PC-9 (cell line): ENCODE data around the gene URB2. TPM values are rescaled to one million over a fixed set of nuclear protein-coding genes. Genes with fewer than 3 reads are reported as not detected.

Source experiments
- BruUV-seq: library from RNA; stranded (reverse); fragments of 400-500 nt; replicated peaks from 2 replicates; lab custom pipeline; 2021; lab: Mats Ljungman, UMichigan
- CTCF ChIA-PET: fragments of 300-600 bp; sonication (Branson Sonifier 250); formaldehyde crosslinking; loops from one replicate; lab custom pipeline; 2022; ENCODE audit warnings: antibody characterized with exemption; lab: Charles Lee
- POLR2A ChIA-PET: fragments of 300-600 bp; sonication (Branson Sonifier 250); formaldehyde crosslinking; loops from one replicate; lab custom pipeline; 2022; ENCODE audit warnings: antibody characterized with exemption; ENCODE audit not compliant: unreplicated experiment; lab: Charles Lee
- DNase-seq, 2 experiments: peaks; one replicate each; pipeline versions ENCODE4 v3.0.0 to v3.0.0-alpha.2; 2015 to 2022; ENCODE audit warnings: mixed read lengths in 1 of 2
- H2AFZ ChIP-seq: fragments of 200-600 bp; sonication (generic); 2 replicates; pipeline ENCODE4 v1.8.1; 2017; ENCODE audit warnings: antibody characterized with exemption
- H3F3A ChIP-seq: fragments of 200-600 bp; sonication (generic); 2 replicates; pipeline ENCODE4 v1.8.1; 2017; ENCODE audit warnings: antibody characterized with exemption, mild to moderate bottlenecking, low read depth; ENCODE audit not compliant: insufficient read depth
- H3K27ac ChIP-seq: fragments of 200-600 bp; sonication (generic); 2 replicates; pipeline ENCODE4 v1.6.1; 2016; ENCODE audit warnings: mixed run types
- H3K27me3 ChIP-seq: fragments of 200-600 bp; sonication (generic); 2 replicates; pipeline ENCODE4 v1.6.1; 2016; ENCODE audit warnings: low read depth, mixed run types; ENCODE audit not compliant: insufficient read depth
- H3K36me3 ChIP-seq: fragments of 200-600 bp; sonication (generic); 2 replicates; pipeline ENCODE4 v1.6.1; 2016; ENCODE audit warnings: low read depth, mixed run types
- H3K4me1 ChIP-seq: fragments of 200-600 bp; sonication (generic); replicated peaks from 2 replicates; pipeline ENCODE4 v1.6.1; 2016; ENCODE audit warnings: mixed run types; ENCODE audit not compliant: insufficient read depth
- H3K4me2 ChIP-seq: fragments of 200-600 bp; sonication (generic); 2 replicates; pipeline ENCODE4 v1.6.1; 2017; ENCODE audit warnings: mixed run types
- H3K4me3 ChIP-seq: fragments of 200-600 bp; sonication (generic); 2 replicates; pipeline ENCODE4 v1.6.1; 2016; ENCODE audit warnings: mixed run types
- H3K79me2 ChIP-seq: fragments of 200-600 bp; sonication (generic); 2 replicates; pipeline ENCODE4 v1.6.1; 2017; ENCODE audit warnings: low read depth, mixed run types
- H3K9me2 ChIP-seq: fragments of 200-600 bp; sonication (generic); 2 replicates; pipeline ENCODE4 v1.8.1; 2017; ENCODE audit warnings: mild to moderate bottlenecking; ENCODE audit not compliant: insufficient read depth
- H3K9me3 ChIP-seq: fragments of 200-600 bp; sonication (generic); 2 replicates; pipeline ENCODE4 v1.8.1; 2016; ENCODE audit warnings: low read depth; ENCODE audit not compliant: insufficient read depth
- H4K20me1 ChIP-seq: fragments of 200-600 bp; sonication (generic); 2 replicates; pipeline ENCODE4 v1.8.1; 2017; ENCODE audit not compliant: insufficient read depth
- EZH2 ChIP-seq: fragments of 200-600 bp; sonication (generic); IDR thresholded peaks from 2 replicates; pipeline ENCODE4 v1.8.0; 2017; ENCODE audit warnings: antibody characterized with exemption, low read depth
- intact Hi-C: fragments of 100-400 bp; cut with micrococcal nuclease; formaldehyde crosslinking; loops from one replicate; pipeline ENCODE4 v1.10.0; 2022; ENCODE audit not compliant: unreplicated experiment
- total RNA-seq: library from RNA; stranded (reverse); gene quantifications from 2 replicates; pipeline ENCODE4 v1.2.3, GENCODE V29; 2021
- TF ChIP-seq, protein P1 (sequence below): fragments of 200-600 bp; sonication (generic); conservative IDR thresholded peaks from 2 replicates; pipeline ENCODE4 v1.6.1; 2017; ENCODE audit warnings: mixed run types, antibody characterized with exemption, mild to moderate bottlenecking, moderate library complexity

URB2 gene
- total RNA-seq, 1 experiment from 2014 or later, result 6.6 TPM

DNA sequence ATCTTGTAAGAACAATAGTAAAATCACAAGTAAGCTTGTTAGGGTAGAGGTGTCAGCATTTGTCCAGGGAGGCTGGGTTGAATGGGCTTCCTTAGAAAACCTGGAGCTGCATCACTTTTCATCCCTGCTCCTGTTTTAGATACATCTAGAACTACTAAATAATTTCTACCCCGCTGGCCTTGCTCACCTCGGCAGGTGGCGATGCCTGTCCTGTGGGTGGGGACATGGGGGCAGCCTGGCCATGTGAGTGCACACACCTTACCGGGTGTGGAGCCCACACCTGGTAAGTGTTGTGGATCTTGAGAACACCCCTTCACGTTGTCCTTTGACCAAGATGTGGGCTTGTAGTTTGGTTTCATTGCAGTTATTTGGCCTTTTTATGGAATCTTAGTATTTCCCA, 29.7 kb downstream of the URB2 start:
- Histone ChIP-seq H3K27me3 (no peaks in the 10 kb centered on the region), H2AFZ (no peak overlapping the region), H3K4me1 (no peaks in the 10 kb centered on the region), H3K4me3 (no peak overlapping the region), H4K20me1 (no peaks in the 10 kb centered on the region), H3K9me3 (no peaks in the 10 kb centered on the region), H3K27ac (no peak overlapping the region), H3K9me2 (no peaks in the 10 kb centered on the region), H3K79me2 (no peaks in the 10 kb centered on the region), H3K4me2 (no peak overlapping the region), H3K36me3 (no peaks in the 10 kb centered on the region), H3F3A (no peaks in the 10 kb centered on the region)
- DNase-seq, result no peak
- POLR2A ChIA-PET, result no interaction called here
- BruUV-seq, result no TSS peak
- TF ChIP-seq, protein P1, sequence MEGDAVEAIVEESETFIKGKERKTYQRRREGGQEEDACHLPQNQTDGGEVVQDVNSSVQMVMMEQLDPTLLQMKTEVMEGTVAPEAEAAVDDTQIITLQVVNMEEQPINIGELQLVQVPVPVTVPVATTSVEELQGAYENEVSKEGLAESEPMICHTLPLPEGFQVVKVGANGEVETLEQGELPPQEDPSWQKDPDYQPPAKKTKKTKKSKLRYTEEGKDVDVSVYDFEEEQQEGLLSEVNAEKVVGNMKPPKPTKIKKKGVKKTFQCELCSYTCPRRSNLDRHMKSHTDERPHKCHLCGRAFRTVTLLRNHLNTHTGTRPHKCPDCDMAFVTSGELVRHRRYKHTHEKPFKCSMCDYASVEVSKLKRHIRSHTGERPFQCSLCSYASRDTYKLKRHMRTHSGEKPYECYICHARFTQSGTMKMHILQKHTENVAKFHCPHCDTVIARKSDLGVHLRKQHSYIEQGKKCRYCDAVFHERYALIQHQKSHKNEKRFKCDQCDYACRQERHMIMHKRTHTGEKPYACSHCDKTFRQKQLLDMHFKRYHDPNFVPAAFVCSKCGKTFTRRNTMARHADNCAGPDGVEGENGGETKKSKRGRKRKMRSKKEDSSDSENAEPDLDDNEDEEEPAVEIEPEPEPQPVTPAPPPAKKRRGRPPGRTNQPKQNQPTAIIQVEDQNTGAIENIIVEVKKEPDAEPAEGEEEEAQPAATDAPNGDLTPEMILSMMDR, result no peak
- no peak for TF ChIP-seq EZH2
- intact Hi-C loops, result no loop called here
- CTCF ChIA-PET, result no interaction called here

DNA sequence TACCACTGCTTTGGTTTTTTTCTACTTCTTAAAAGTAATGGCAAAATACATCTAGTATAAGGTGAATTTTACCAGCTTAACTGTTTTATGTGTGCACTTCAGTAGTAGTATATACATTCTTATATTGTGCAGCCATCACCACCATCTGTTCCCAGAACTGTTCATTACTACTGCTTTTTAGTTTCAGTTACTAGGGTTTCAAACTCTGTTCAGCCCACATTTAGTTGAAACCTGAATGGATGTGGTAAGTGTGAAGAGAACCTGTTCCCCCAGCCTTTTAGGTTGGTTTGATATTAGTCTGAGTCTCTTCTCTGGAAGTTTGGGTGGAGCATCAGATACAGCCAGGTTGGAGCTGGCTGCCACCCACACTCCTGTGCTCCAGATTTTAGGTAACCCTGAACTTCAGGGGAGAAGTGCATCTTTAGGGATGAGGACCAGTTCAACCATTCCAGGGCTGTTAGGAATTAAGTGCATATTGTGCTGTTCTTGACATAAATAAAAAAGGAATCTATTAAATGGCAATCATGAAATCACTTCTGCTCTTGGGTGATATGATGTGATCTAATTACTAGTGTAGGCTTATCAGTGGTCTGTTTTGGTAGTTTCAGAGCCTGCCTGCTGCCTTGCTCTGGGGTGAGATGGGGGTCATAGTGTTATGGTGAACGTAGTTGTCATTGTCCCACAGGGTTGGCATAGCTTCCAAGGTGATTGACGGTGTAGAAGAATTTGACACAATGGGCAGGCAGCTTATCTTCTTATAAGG, 32.1 kb downstream of the URB2 start:
- Histone ChIP-seq H3K9me3 (no peaks in the 10 kb centered on the region), H3K4me3 (no peak overlapping the region), H3K27ac (no peak overlapping the region), H3K4me1 (no peaks in the 10 kb centered on the region), H3K79me2 (no peaks in the 10 kb centered on the region), H3K9me2 (no peaks in the 10 kb centered on the region), H3K4me2 (no peak overlapping the region), H3K27me3 (no peaks in the 10 kb centered on the region), H3K36me3 (no peaks in the 10 kb centered on the region), H4K20me1 (no peaks in the 10 kb centered on the region), H3F3A (no peaks in the 10 kb centered on the region), H2AFZ (no peak overlapping the region)
- CTCF ChIA-PET, result no interaction called here
- BruUV-seq, result no TSS peak
- no peak for DNase-seq
- POLR2A ChIA-PET, result no interaction called here
- TF ChIP-seq EZH2, result no peak
- TF ChIP-seq, protein P1, result no peak
- intact Hi-C loops, result no loop called here

DNA sequence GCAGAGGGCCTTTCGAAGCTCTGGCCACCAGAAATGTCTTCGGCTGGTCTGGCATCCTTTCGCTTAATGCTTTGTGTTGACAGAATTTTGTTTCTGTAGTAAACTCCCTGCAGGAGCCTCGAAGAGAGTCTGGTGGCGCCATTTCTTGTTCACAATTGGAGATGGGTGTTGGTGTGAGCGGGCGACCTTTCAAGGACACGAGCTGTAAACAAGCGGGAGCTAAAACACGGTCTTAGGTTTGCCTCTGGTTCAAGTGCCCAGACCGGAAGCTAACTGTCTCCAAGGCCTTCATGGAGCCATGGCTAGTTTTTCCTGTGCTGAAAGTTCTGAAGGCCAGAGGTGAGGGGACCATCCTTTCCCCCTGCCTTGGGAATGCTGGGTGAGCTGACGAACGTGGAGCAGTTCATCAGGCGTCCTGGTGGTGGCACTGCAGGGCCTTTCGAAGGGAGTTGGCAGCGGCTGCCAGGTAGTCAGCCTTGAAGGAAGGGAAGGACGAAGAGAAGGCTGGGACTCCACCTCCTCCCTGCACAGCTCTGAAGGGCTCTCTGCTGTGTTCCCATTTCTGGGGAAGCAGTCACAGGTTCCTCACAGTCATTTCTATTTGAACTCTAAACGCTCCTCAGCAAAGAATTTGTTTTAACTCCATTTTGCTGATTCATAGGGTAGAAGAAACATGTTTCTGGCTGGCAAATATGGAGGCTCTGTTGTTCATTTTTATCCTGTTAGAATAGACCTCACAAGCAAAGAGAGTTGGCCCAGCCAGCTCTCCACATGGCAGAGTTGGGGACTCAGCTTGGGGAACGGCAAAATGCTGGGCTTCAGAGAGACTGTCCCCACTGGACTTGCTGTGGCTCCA, 35.2 kb downstream of the URB2 start:
- no peak overlapping the region for H3K4me2 ChIP-seq
- no peaks in the 10 kb centered on the region for H3F3A ChIP-seq
- no peak overlapping the region for H3K27ac ChIP-seq
- no peaks in the 10 kb centered on the region for H3K27me3 ChIP-seq
- H3K79me2 ChIP-seq, result no peaks in the 10 kb centered on the region
- no peaks in the 10 kb centered on the region for H3K9me2 ChIP-seq
- peak in 1 of 2 experiments; percentile 57 for DNase-seq
- TF ChIP-seq, protein P1, result peak; percentile 86
- no peak for TF ChIP-seq EZH2
- no peak overlapping the region for H3K4me3 ChIP-seq
- H3K9me3 ChIP-seq, result no peaks in the 10 kb centered on the region
- no peaks in the 10 kb centered on the region for H3K4me1 ChIP-seq
- no peaks in the 10 kb centered on the region for H4K20me1 ChIP-seq
- H3K36me3 ChIP-seq, result 0 out of 2 replicates have a peak, but pooled peaks cover 5% of the 10 kb centered on the region
- ChIA-PET CTCF (interaction anchor here (0.6 kb wide), 1 partner anchor 330 kb away, joined by 3 read pairs; no protein-coding TSS in a partner anchor), POLR2A (no interaction called here)
- H2AFZ ChIP-seq, result no peak overlapping the region
- intact Hi-C loops, result loop anchor here (1.0 to 10.0 kb wide), 3 partner anchors 504 to 649 kb away; no protein-coding TSS in a partner anchor
- BruUV-seq, result no TSS peak
